Astrocyte (in vitro differentiated cells and primary cell): ENCODE measurements around the gene CNGB1.
"Not testable (repeated sequence)": the region's sequence is repeated elsewhere in the genome, so short reads cannot be mapped to it uniquely, and the experiment has no call there.

Experiments
- EZH2 ChIP-seq: IDR thresholded peaks from 2 replicates; pipeline ENCODE4 v1.6.1; 2012; ENCODE audit warnings: mild to moderate bottlenecking, low read length, inconsistent platforms; ENCODE audit not compliant: insufficient read depth
- TF ChIP-seq, protein P1 (sequence below): IDR thresholded peaks from 2 replicates; pipeline ENCODE4 v1.5.1; 2011; ENCODE audit warnings: low read depth, mild to moderate bottlenecking, inconsistent platforms, low read length, moderate library complexity; ENCODE audit not compliant: insufficient read depth

- TF ChIP-seq, protein P1, sequence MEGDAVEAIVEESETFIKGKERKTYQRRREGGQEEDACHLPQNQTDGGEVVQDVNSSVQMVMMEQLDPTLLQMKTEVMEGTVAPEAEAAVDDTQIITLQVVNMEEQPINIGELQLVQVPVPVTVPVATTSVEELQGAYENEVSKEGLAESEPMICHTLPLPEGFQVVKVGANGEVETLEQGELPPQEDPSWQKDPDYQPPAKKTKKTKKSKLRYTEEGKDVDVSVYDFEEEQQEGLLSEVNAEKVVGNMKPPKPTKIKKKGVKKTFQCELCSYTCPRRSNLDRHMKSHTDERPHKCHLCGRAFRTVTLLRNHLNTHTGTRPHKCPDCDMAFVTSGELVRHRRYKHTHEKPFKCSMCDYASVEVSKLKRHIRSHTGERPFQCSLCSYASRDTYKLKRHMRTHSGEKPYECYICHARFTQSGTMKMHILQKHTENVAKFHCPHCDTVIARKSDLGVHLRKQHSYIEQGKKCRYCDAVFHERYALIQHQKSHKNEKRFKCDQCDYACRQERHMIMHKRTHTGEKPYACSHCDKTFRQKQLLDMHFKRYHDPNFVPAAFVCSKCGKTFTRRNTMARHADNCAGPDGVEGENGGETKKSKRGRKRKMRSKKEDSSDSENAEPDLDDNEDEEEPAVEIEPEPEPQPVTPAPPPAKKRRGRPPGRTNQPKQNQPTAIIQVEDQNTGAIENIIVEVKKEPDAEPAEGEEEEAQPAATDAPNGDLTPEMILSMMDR, result not testable (repeated sequence)
- not testable (repeated sequence) for TF ChIP-seq EZH2
Observed at GRCh38 chr16:57917929-57918328, 53.0 kb downstream of the CNGB1 start.
